ENCODE results near the gene TMCC2. TPM values are rescaled to one million over a fixed set of nuclear protein-coding genes. Genes with fewer than 3 reads are reported as not detected.
A peak's percentile ranks its signal among the peaks of the same experiment; 100 is the strongest.
"Not testable (repeated sequence)": the region's sequence is repeated elsewhere in the genome, so short reads cannot be mapped to it uniquely, and the experiment has no call there.

Gene TMCC2
- total RNA-seq, 1 donor from 2014 or later: 13.4 TPM

DNA sequence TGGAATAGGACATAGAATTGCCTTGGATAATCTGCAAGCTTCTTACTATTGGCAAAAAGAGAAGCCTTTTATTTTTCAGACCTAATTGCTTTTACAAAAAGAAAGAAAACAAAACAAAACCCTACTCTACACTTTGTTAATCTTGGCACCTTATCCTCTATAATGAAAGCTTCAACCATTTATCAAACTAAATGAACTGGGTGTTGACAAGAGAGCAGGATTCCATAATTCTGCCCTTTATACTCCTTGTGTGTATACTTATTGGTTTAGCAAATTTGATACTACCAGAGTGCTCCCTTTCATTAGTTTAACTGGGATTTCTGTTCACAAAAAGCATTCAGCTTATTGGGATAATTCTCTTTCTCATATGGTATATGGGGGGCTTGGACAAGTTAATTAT lies 3.0 kb upstream of the TMCC2 start:
- DNase-seq (ENCODE audit: low spot score): no peak
- Mint-ChIP-seq H3K4me1 (ENCODE audit: low read depth) (peaks cover 19% of the 10 kb centered on the region), H3K27ac (no peak overlapping the region), H3K9me3 (no peaks in the 10 kb centered on the region), H3K36me3 (ENCODE audit: low read depth) (no peaks in the 10 kb centered on the region), H3K27me3 (ENCODE audit: low read depth) (peaks cover 37% of the 10 kb centered on the region), H3K4me3 (ENCODE audit: low read depth) (no peak overlapping the region)
- intact Hi-C loops (cut with micrococcal nuclease): no loop called here

- no peak for DNase-seq (ENCODE audit: low spot score)
- Mint-ChIP-seq H3K27me3 (ENCODE audit: low read depth) (peaks cover 37% of the 10 kb centered on the region), H3K27ac (no peak overlapping the region), H3K36me3 (ENCODE audit: low read depth) (no peaks in the 10 kb centered on the region), H3K9me3 (no peaks in the 10 kb centered on the region), H3K4me3 (ENCODE audit: low read depth) (no peak overlapping the region), H3K4me1 (ENCODE audit: low read depth) (peaks cover 29% of the 10 kb centered on the region)
- intact Hi-C loops (cut with micrococcal nuclease): no loop called here
Measured at GRCh38 chr1:205225901-205226765, 1.6 kb upstream of the TMCC2 start.

DNA sequence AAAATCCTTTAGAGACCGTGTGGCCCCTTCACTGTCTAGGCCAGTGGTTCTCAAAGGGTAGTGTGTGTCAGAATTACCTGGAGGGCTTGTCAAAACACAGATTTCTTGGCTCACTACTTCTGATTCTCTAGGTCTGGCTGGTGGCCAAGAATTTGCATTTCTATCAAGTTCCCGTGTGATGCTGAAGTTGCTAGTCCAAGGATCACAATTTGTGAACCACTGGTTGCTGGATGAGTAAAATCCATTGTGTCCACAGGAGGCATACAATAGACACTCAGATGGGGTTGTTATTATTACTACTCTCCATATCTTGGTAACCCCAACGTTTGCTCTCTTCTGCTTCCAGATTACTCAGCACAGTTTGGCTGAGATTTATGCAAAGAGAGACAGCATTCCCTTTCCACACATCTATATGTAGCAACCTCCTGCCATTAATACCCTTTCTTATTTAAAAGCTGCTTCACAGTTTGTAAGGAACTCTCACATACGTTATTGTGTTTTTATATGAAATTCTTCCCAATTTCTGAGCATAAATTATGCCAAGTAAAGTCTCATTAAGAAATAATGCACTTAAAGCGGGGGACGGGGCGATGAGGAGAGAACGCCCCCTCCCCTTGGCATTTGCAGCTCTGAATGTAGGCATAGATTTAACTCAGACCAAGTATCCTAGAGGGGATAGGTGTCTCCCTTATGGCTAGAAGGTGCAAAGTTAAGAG lies 720 bp upstream of the TMCC2 start:
- intact Hi-C loops (cut with micrococcal nuclease): loop anchor here (1.0 kb wide), 1 partner anchor 16 kb away; the partner anchor contains the start of gene DSTYK
- no peaks in the 10 kb centered on the region for H3K36me3 Mint-ChIP-seq (ENCODE audit: low read depth)
- H3K4me1 Mint-ChIP-seq (ENCODE audit: low read depth): peaks cover 34% of the 10 kb centered on the region
- peak overlapping the region; percentile 69 for H3K4me3 Mint-ChIP-seq (ENCODE audit: low read depth)
- no peaks in the 10 kb centered on the region for H3K9me3 Mint-ChIP-seq
- H3K27me3 Mint-ChIP-seq (ENCODE audit: low read depth): peaks cover 32% of the 10 kb centered on the region
- no peak for DNase-seq (ENCODE audit: low spot score)
- H3K27ac Mint-ChIP-seq: no peak overlapping the region

GRCh38 chr1:205228093-205228521 lies 361 bp downstream of the TMCC2 start:
- Mint-ChIP-seq H3K9me3 (no peaks in the 10 kb centered on the region), H3K36me3 (ENCODE audit: low read depth) (no peaks in the 10 kb centered on the region), H3K27ac (no peak overlapping the region), H3K4me3 (ENCODE audit: low read depth) (peak overlapping the region; percentile 97), H3K4me1 (ENCODE audit: low read depth) (peaks cover 42% of the 10 kb centered on the region), H3K27me3 (ENCODE audit: low read depth) (peaks cover 30% of the 10 kb centered on the region)
- intact Hi-C loops (cut with micrococcal nuclease): loop anchor here (1.0 to 2.0 kb wide), 2 partner anchors 19 to 29 kb away; no protein-coding TSS in a partner anchor
- no peak for DNase-seq (ENCODE audit: low spot score)

- intact Hi-C loops (cut with micrococcal nuclease): loop anchor here (1.0 to 2.0 kb wide), 3 partner anchors 9 to 27 kb away; no protein-coding TSS in a partner anchor
- Mint-ChIP-seq H3K36me3 (ENCODE audit: low read depth) (no peaks in the 10 kb centered on the region), H3K27ac (peak overlapping the region; percentile 85), H3K27me3 (ENCODE audit: low read depth) (peaks cover 26% of the 10 kb centered on the region), H3K4me3 (ENCODE audit: low read depth) (peak overlapping the region; percentile 97), H3K9me3 (no peaks in the 10 kb centered on the region), H3K4me1 (ENCODE audit: low read depth) (peaks cover 48% of the 10 kb centered on the region)
- DNase-seq (ENCODE audit: low spot score): peak; percentile 60
Measured at GRCh38 chr1:205229399-205229871, 1.7 kb downstream of the TMCC2 start.

DNA sequence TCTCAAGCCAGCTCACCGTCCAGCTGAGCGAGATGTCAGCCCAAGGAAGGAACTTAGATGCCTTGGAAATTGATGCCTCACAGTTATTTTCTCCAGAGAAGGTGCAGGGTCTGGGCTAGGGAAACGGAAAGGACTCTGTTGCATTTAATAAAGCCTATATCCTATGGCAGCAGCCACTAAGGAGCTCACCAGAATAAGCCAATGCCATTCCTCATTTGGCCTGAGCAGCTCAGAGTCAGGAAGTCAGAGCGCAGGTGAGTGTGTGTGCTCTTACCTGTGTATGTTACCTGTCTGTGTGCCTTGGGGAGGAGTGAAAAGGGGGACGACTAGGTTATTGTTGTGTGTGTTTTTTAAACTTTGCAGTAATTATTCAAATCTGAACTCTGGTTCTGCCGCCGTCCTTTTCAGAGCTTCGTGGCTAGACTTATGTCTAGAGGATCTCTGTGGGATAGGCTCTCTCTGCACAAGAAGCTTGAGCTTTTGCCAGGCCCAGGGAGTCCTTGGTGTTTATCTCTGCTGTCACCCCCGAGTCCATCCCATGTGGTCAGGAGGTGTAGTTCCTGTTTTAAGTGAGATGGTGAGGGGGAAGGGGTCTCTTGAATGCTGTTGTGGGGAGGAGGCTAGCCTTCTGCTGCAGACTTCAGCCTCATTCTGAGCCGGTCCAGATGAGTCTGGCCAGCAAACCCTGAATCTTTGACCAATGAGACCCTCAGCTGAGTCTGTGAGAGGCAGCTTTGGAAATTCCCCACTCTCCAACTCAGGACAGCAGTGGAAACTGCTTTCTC lies 2.4 kb downstream of the TMCC2 start:
- intact Hi-C loops (cut with micrococcal nuclease): loop anchor here (1.0 to 2.0 kb wide), 3 partner anchors 8 to 26 kb away; no protein-coding TSS in a partner anchor
- no peaks in the 10 kb centered on the region for H3K9me3 Mint-ChIP-seq
- H3K4me1 Mint-ChIP-seq (ENCODE audit: low read depth): peaks cover 48% of the 10 kb centered on the region
- no peak overlapping the region for H3K27ac Mint-ChIP-seq
- H3K27me3 Mint-ChIP-seq (ENCODE audit: low read depth): peaks cover 22% of the 10 kb centered on the region
- peak overlapping the region; percentile 97 for H3K4me3 Mint-ChIP-seq (ENCODE audit: low read depth)
- DNase-seq (ENCODE audit: low spot score): no peak
- no peaks in the 10 kb centered on the region for H3K36me3 Mint-ChIP-seq (ENCODE audit: low read depth)

- no peak for DNase-seq (ENCODE audit: low spot score)
- H3K9me3 Mint-ChIP-seq: no peaks in the 10 kb centered on the region
Measured at GRCh38 chr1:205230982-205231381, 3.2 kb downstream of the TMCC2 start.

GRCh38 chr1:205232127-205232820 lies 4.5 kb downstream of the TMCC2 start:
- intact Hi-C loops (cut with micrococcal nuclease): no loop called here
- no peaks in the 10 kb centered on the region for H3K36me3 Mint-ChIP-seq (ENCODE audit: low read depth)
- peaks cover under 1% of the 10 kb centered on the region for H3K27me3 Mint-ChIP-seq (ENCODE audit: low read depth)
- H3K4me1 Mint-ChIP-seq (ENCODE audit: low read depth): peaks cover 51% of the 10 kb centered on the region
- no peak for DNase-seq (ENCODE audit: low spot score)
- H3K27ac Mint-ChIP-seq: peak overlapping the region; percentile 26
- no peak overlapping the region for H3K4me3 Mint-ChIP-seq (ENCODE audit: low read depth)
- no peaks in the 10 kb centered on the region for H3K9me3 Mint-ChIP-seq

More at GRCh38 chr1:205230982-205231381, 3.2 kb downstream of the TMCC2 start:
- Mint-ChIP-seq H3K27me3 (ENCODE audit: low read depth) (peaks cover 13% of the 10 kb centered on the region), H3K27ac (no peak overlapping the region), H3K36me3 (ENCODE audit: low read depth) (no peaks in the 10 kb centered on the region), H3K4me1 (ENCODE audit: low read depth) (peaks cover 48% of the 10 kb centered on the region), H3K4me3 (ENCODE audit: low read depth) (peak overlapping the region; percentile 45)
- intact Hi-C loops (cut with micrococcal nuclease): no loop called here

GRCh38 chr1:205232945-205233397 lies 5.2 kb downstream of the TMCC2 start:
- intact Hi-C loops (cut with micrococcal nuclease): no loop called here
- H3K9me3 Mint-ChIP-seq: no peaks in the 10 kb centered on the region
- no peak for DNase-seq (ENCODE audit: low spot score)
- peak overlapping the region; percentile 68 for H3K27ac Mint-ChIP-seq
- peaks cover 57% of the 10 kb centered on the region for H3K4me1 Mint-ChIP-seq (ENCODE audit: low read depth)
- H3K27me3 Mint-ChIP-seq (ENCODE audit: low read depth): no peaks in the 10 kb centered on the region
- no peak overlapping the region for H3K4me3 Mint-ChIP-seq (ENCODE audit: low read depth)
- no peaks in the 10 kb centered on the region for H3K36me3 Mint-ChIP-seq (ENCODE audit: low read depth)

GRCh38 chr1:205233986-205234385 lies 6.2 kb downstream of the TMCC2 start:
- intact Hi-C loops (cut with micrococcal nuclease); H3K27me3 Mint-ChIP-seq (ENCODE audit: low read depth); H3K36me3 Mint-ChIP-seq (ENCODE audit: low read depth); H3K4me3 Mint-ChIP-seq (ENCODE audit: low read depth); H3K27ac Mint-ChIP-seq; DNase-seq (ENCODE audit: low spot score); H3K9me3 Mint-ChIP-seq: not testable (repeated sequence)
- peaks cover 60% of the 10 kb centered on the region for H3K4me1 Mint-ChIP-seq (ENCODE audit: low read depth)

DNA sequence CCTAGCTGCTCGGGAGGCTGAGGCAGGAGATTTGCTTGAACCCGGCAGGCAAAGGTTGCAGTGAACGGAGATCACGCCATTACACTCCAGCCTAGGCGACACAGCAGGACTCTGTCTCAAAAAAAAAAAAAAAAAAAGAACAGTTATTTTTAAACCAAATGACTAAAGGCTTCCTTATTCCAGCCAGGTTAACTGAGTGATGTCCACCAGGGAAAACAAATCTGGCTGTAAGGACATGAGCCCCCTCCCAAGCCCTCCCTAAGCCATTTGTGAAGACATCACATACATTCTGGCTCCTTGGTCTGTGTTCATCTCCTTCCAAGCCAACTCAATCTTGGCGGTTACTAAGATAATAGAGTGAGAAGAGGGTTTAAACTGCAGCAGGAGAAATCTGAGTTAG lies 8.2 kb downstream of the TMCC2 start:
- H3K27ac Mint-ChIP-seq: peak overlapping the region; percentile 59
- H3K4me1 Mint-ChIP-seq (ENCODE audit: low read depth): peaks cover 48% of the 10 kb centered on the region
- no peak for DNase-seq (ENCODE audit: low spot score)
- no peaks in the 10 kb centered on the region for H3K9me3 Mint-ChIP-seq
- H3K36me3 Mint-ChIP-seq (ENCODE audit: low read depth): no peaks in the 10 kb centered on the region
- intact Hi-C loops (cut with micrococcal nuclease): no loop called here
- no peak overlapping the region for H3K4me3 Mint-ChIP-seq (ENCODE audit: low read depth)
- H3K27me3 Mint-ChIP-seq (ENCODE audit: low read depth): no peaks in the 10 kb centered on the region

DNA sequence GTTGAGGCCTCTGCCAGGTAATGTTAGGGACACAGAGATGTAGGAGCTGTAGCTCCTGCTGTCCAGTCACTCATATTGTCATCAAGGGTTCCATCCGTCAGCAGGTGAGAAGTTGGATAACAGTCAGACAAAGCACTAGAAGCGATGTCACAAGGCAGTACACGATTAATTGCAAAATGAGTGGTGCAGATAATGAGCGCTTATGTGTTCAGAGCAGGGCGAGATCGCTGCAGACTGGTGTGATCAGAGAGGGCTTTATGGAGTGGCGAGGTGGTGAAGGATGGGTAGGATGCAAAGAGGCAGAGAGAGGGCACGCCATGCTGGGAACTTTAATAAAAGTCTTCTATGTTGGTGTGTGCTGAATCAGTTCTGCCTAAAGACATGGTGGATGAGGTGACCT lies 8.8 kb downstream of the TMCC2 start:
- Mint-ChIP-seq H3K9me3 (no peaks in the 10 kb centered on the region), H3K27ac (peak overlapping the region; percentile 59), H3K36me3 (ENCODE audit: low read depth) (no peaks in the 10 kb centered on the region), H3K4me1 (ENCODE audit: low read depth) (peaks cover 47% of the 10 kb centered on the region), H3K4me3 (ENCODE audit: low read depth) (no peak overlapping the region), H3K27me3 (ENCODE audit: low read depth) (no peaks in the 10 kb centered on the region)
- intact Hi-C loops (cut with micrococcal nuclease): no loop called here
- no peak for DNase-seq (ENCODE audit: low spot score)

All from activated T-helper 2 cell treated with anti-CD3 and anti-CD28 coated beads, Interferon-gamma antibody, Interleukin-2, Interleukin-4, amounts not matched to agents 10 μg/mL and 5 μg/mL and 100 μg/mL, durations not matched to agents 14 hours and 24 hours and 36 hours (primary cell).